ENCODE data around the gene UGT8.

UGT8 gene

DNA sequence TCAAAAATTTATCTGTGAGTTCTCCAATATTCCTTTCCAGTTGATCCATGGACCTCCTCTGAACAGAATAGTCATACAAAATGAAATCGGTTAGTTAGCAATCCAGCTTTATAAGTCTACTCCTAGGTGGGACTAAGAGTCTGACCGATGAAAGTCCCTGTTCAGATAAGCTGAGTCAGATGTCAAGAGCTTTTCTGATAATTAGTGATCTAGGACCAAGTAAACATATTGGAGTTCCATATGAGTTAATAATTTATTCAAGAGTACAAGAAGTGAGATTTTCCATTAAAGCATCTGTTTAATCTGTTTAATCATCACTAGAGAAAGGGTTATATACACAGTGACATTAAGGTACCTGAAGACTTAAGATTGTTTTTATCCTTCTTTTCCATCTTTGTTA is 74.7 kb downstream of the UGT8 start:
- H3K27ac ChIP-seq (ENCODE audit: low read depth, low read length): no peak overlapping the region
- no peak overlapping the region for H3K4me2 ChIP-seq (ENCODE audit: low read depth, low read length, poor library complexity, severe bottlenecking)
- no peaks in the 10 kb centered on the region for H3K9me3 ChIP-seq (ENCODE audit: insufficient read depth, low read length)
- peaks cover 3% of the 10 kb centered on the region; the same call in 1 of the 2 replicates for H3K36me3 ChIP-seq (ENCODE audit: low read length)
- no peaks in the 10 kb centered on the region for H3K79me2 ChIP-seq (ENCODE audit: insufficient read depth, low read length)
- H2AFZ ChIP-seq (ENCODE audit: low read depth, low read length, severe bottlenecking): no peak overlapping the region
- H3K27me3 ChIP-seq (ENCODE audit: low read length): no peaks in the 10 kb centered on the region
- no peak overlapping the region for H3K9ac ChIP-seq (ENCODE audit: low read length)
- TF ChIP-seq, protein P1, sequence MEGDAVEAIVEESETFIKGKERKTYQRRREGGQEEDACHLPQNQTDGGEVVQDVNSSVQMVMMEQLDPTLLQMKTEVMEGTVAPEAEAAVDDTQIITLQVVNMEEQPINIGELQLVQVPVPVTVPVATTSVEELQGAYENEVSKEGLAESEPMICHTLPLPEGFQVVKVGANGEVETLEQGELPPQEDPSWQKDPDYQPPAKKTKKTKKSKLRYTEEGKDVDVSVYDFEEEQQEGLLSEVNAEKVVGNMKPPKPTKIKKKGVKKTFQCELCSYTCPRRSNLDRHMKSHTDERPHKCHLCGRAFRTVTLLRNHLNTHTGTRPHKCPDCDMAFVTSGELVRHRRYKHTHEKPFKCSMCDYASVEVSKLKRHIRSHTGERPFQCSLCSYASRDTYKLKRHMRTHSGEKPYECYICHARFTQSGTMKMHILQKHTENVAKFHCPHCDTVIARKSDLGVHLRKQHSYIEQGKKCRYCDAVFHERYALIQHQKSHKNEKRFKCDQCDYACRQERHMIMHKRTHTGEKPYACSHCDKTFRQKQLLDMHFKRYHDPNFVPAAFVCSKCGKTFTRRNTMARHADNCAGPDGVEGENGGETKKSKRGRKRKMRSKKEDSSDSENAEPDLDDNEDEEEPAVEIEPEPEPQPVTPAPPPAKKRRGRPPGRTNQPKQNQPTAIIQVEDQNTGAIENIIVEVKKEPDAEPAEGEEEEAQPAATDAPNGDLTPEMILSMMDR (IDR thresholded peaks at IDR 0.05; ENCODE audit: insufficient read depth, low read length, poor library complexity, severe bottlenecking): no peak
- TF ChIP-seq EZH2phosphoT487 (conservative IDR thresholded peaks at IDR 0.05; ENCODE audit: low read length): no peak
- no peaks in the 10 kb centered on the region for H4K20me1 ChIP-seq (ENCODE audit: low read depth, low read length)
- no peaks in the 10 kb centered on the region for H3K9me2 ChIP-seq (replicated peaks; ENCODE audit: insufficient read depth, low read length)
- H3K4me3 ChIP-seq (ENCODE audit: insufficient read depth, low read length, poor library complexity, severe bottlenecking): no peak overlapping the region
- no peaks in the 10 kb centered on the region for H3F3A ChIP-seq (ENCODE audit: insufficient read depth)

DNA sequence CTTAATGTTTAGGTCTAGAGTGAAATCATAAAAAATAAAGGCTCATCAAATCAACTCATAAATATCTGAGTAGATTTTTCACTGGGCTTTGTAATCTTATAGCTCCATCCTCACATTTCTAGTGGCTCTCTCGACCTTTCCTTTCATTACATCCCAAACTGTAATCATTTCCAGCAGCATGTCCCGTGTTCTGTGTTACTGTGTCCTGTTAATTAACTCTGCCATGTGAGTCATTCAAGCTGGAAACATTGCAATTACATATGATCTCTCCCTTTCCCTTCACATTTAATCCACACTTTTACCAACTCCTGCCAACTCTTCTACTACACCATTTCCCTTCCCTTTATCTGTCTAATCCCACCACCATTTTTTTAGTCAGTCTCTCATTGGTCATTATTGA is 75.5 kb downstream of the UGT8 start:
- TF ChIP-seq, protein P1 (IDR thresholded peaks at IDR 0.05; ENCODE audit: insufficient read depth, low read length, poor library complexity, severe bottlenecking): no peak
- no peak for TF ChIP-seq EZH2phosphoT487 (conservative IDR thresholded peaks at IDR 0.05; ENCODE audit: low read length)
- no peak overlapping the region for H3K4me3 ChIP-seq (ENCODE audit: insufficient read depth, low read length, poor library complexity, severe bottlenecking)

DNA sequence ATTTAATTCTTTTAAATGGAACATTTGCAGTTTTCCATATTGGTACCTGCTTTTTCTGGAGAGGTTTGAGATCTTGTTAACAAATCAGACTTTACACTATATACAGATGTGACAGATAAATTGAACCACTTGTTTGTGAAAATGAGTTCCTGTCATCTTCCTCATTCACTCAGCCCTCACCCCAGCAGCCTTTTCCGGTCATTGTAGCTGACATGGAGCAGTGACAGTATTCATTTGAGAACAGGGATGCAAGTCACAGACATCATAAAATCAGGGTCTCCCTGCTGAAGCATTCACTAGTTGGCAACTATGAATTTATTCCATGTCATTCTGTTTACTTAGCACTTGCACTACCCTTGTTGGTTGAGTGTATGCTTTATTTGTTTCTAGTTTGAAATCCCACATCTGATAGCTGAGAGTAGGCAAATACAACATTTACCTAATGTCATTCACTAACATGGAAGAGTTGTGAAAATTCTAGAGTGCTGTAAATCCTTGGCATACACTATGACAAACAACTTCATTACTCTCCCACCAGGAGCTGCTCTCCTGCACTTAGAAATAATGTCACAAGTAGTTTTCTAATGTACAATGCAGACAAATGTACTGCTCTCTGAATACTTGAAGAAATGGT is 78.9 kb downstream of the UGT8 start:
- H3K9ac ChIP-seq (ENCODE audit: low read length): no peak overlapping the region
- H3K79me2 ChIP-seq (ENCODE audit: insufficient read depth, low read length): no peaks in the 10 kb centered on the region
- H3K9me3 ChIP-seq (ENCODE audit: insufficient read depth, low read length): no peaks in the 10 kb centered on the region
- TF ChIP-seq, protein P1 (IDR thresholded peaks at IDR 0.05; ENCODE audit: insufficient read depth, low read length, poor library complexity, severe bottlenecking): no peak
- no peak for TF ChIP-seq EZH2phosphoT487 (conservative IDR thresholded peaks at IDR 0.05; ENCODE audit: low read length)
- no peaks in the 10 kb centered on the region for H3K27me3 ChIP-seq (ENCODE audit: low read length)
- no peaks in the 10 kb centered on the region for H3F3A ChIP-seq (ENCODE audit: insufficient read depth)
- no peak overlapping the region for H3K27ac ChIP-seq (ENCODE audit: low read depth, low read length)
- H3K9me2 ChIP-seq (replicated peaks; ENCODE audit: insufficient read depth, low read length): no peaks in the 10 kb centered on the region
- no peak overlapping the region for H3K4me3 ChIP-seq (ENCODE audit: insufficient read depth, low read length, poor library complexity, severe bottlenecking)
- H4K20me1 ChIP-seq (ENCODE audit: low read depth, low read length): no peaks in the 10 kb centered on the region
- H2AFZ ChIP-seq (ENCODE audit: low read depth, low read length, severe bottlenecking): no peak overlapping the region
- H3K4me2 ChIP-seq (ENCODE audit: low read depth, low read length, poor library complexity, severe bottlenecking): no peak overlapping the region
- no peaks in the 10 kb centered on the region for H3K36me3 ChIP-seq (ENCODE audit: low read length)

More for the DNA sequence above, 75.5 kb downstream of the UGT8 start:
- Histone ChIP-seq H3F3A (ENCODE audit: insufficient read depth) (no peaks in the 10 kb centered on the region), H3K9ac (ENCODE audit: low read length) (no peak overlapping the region), H3K9me2 (replicated peaks; ENCODE audit: insufficient read depth, low read length) (no peaks in the 10 kb centered on the region), H3K27me3 (ENCODE audit: low read length) (no peaks in the 10 kb centered on the region), H4K20me1 (ENCODE audit: low read depth, low read length) (no peaks in the 10 kb centered on the region), H3K9me3 (ENCODE audit: insufficient read depth, low read length) (no peaks in the 10 kb centered on the region), H3K27ac (ENCODE audit: low read depth, low read length) (no peak overlapping the region), H3K4me2 (ENCODE audit: low read depth, low read length, poor library complexity, severe bottlenecking) (no peak overlapping the region), H3K79me2 (ENCODE audit: insufficient read depth, low read length) (no peaks in the 10 kb centered on the region), H2AFZ (ENCODE audit: low read depth, low read length, severe bottlenecking) (no peak overlapping the region), H3K36me3 (ENCODE audit: low read length) (no peaks in the 10 kb centered on the region)
